SK-N-SH (cell line): ENCODE results near the gene VDAC1. TPM values are rescaled to one million over a fixed set of nuclear protein-coding genes. Genes with fewer than 3 reads are reported as not detected.
A peak's percentile ranks its signal among the peaks of the same experiment; 100 is the strongest.

Experiments used
- CTCF ChIA-PET: fragments of 300-600, 350-600 bp; formaldehyde crosslinking; extraction: SDS; loops from one replicate; lab custom pipeline; 2021; lab: Yijun Ruan, JAX
- POLR2A ChIA-PET: fragments of 350-600 bp; sonication (Branson Sonifier 250); formaldehyde crosslinking; extraction: SDS; loops from one replicate; lab custom pipeline; 2020; ENCODE audit warnings: antibody characterized with exemption, inconsistent platforms; lab: Yijun Ruan, JAX
- DNase-seq: peaks from one replicate; pipeline ENCODE4 v3.0.0; 2012
- H2AFZ ChIP-seq: fragments of 200-600 bp; sonication (generic); 2 replicates; pipeline ENCODE4 v1.8.1; 2016; ENCODE audit warnings: antibody characterized with exemption, mild to moderate bottlenecking, low read depth
- H3F3A ChIP-seq: fragments of 200-600 bp; sonication (generic); replicated peaks from 2 replicates; pipeline ENCODE3; 2016; ENCODE audit warnings: antibody characterized with exemption, mild to moderate bottlenecking; ENCODE audit not compliant: insufficient read depth
- H3K27ac ChIP-seq, 2 experiments: fragments of 200-500 bp in 1 of 2; fragments of 200-600 bp in 1 of 2; sonication (Bioruptor generic) in 1 of 2; sonication (generic), shearing (Covaris generic) in 1 of 2; 2 replicates each; pipeline versions ENCODE4 v1.5.1 to v1.6.1; 2014 to 2016; ENCODE audit warnings: low read depth in 2 of 2, inconsistent platforms in 1 of 2, low read length in 1 of 2, mild to moderate bottlenecking in 1 of 2, mixed read lengths in 1 of 2
- H3K27me3 ChIP-seq: fragments of 200-600 bp; sonication (generic), shearing (Covaris generic); 2 replicates; pipeline ENCODE4 v1.6.1; 2016; ENCODE audit warnings: mixed run types; ENCODE audit not compliant: insufficient read depth
- H3K36me3 ChIP-seq, 2 experiments: fragments of 200-500 bp in 1 of 2; fragments of 200-600 bp in 1 of 2; sonication (Bioruptor generic) in 1 of 2; sonication (generic) in 1 of 2; replicated peaks in 1 of 2; 2 replicates each; pipeline versions ENCODE3 to v1.5.1; 2014 to 2016; ENCODE audit warnings: low read length in 1 of 2, mild to moderate bottlenecking in 1 of 2; ENCODE audit not compliant: insufficient read depth in 2 of 2, control insufficient read depth in 1 of 2
- H3K4me1 ChIP-seq, 2 experiments: fragments of 200-500 bp in 1 of 2; fragments of 200-600 bp in 1 of 2; sonication (Bioruptor generic) in 1 of 2; sonication (generic), shearing (Covaris generic) in 1 of 2; 2 replicates each; pipeline versions ENCODE4 v1.5.1 to v1.6.1; 2014 to 2016; ENCODE audit warnings: low read depth in 1 of 2, low read length in 1 of 2, mixed run types in 1 of 2; ENCODE audit not compliant: insufficient read depth in 2 of 2, control insufficient read depth in 1 of 2
- H3K4me2 ChIP-seq: fragments of 200-600 bp; sonication (generic), shearing (Covaris generic); 2 replicates; pipeline ENCODE4 v1.6.1; 2017; ENCODE audit warnings: mixed run types
- H3K4me3 ChIP-seq, 2 experiments: fragments of 200-500 bp in 1 of 2; fragments of 200-600 bp in 1 of 2; sonication (Bioruptor generic) in 1 of 2; sonication (generic), shearing (Covaris generic) in 1 of 2; 2 replicates each; pipeline versions ENCODE4 v1.5.1 to v1.8.1; 2014 to 2016; ENCODE audit warnings: low read depth in 2 of 2, inconsistent platforms in 1 of 2, low read length in 1 of 2, mild to moderate bottlenecking in 1 of 2, mixed read lengths in 1 of 2, moderate library complexity in 1 of 2
- H3K79me2 ChIP-seq: fragments of 200-600 bp; sonication (generic); 2 replicates; pipeline ENCODE4 v1.8.1; 2017; ENCODE audit warnings: mild to moderate bottlenecking; ENCODE audit not compliant: insufficient read depth
- H3K9ac ChIP-seq: fragments of 200-600 bp; sonication (generic); 2 replicates; pipeline ENCODE4 v1.6.1; 2017; ENCODE audit warnings: mixed run types
- H3K9me2 ChIP-seq: fragments of 200-600 bp; sonication (generic); 2 replicates; pipeline ENCODE4 v1.6.1; 2017; ENCODE audit warnings: mixed run types
- H3K9me3 ChIP-seq: fragments of 200-600 bp; sonication (generic); 2 replicates; pipeline ENCODE4 v1.6.1; 2017; ENCODE audit warnings: mixed run types, mild to moderate bottlenecking, moderate library complexity
- H4K20me1 ChIP-seq: fragments of 200-600 bp; sonication (generic); 2 replicates; pipeline ENCODE4 v1.6.1; 2017; ENCODE audit warnings: mild to moderate bottlenecking, mixed run types; ENCODE audit not compliant: insufficient read depth
- JUND ChIP-seq: IDR thresholded peaks from 2 replicates; pipeline ENCODE4 v1.4.0; 2012
- NFIC ChIP-seq: IDR thresholded peaks from 2 replicates; pipeline ENCODE4 v1.4.0; 2012; ENCODE audit warnings: borderline replicate concordance
- NRF1 ChIP-seq: IDR thresholded peaks from 2 replicates; pipeline ENCODE4 v1.6.1; 2012; ENCODE audit warnings: low read depth, mild to moderate bottlenecking, low read length
- RAD21 ChIP-seq: IDR thresholded peaks from 2 replicates; pipeline ENCODE4 v1.6.1; 2012; ENCODE audit warnings: mild to moderate bottlenecking, low read length
- RCOR1 ChIP-seq: fragments of 150-350 bp; IDR thresholded peaks from 2 replicates; pipeline ENCODE4 v1.6.1; 2017; ENCODE audit warnings: antibody characterized with exemption, low read length
- RFX5 ChIP-seq: IDR thresholded peaks from 2 replicates; pipeline ENCODE4 v1.6.1; 2012; ENCODE audit warnings: mild to moderate bottlenecking, improper control_type of control experiment, low read length
- SMC3 ChIP-seq: IDR thresholded peaks from 2 replicates; pipeline ENCODE4 v1.6.1; 2012; ENCODE audit warnings: low read depth, low read length, improper control_type of control experiment
- TAF1 ChIP-seq: IDR thresholded peaks from 2 replicates; pipeline ENCODE4 v1.6.1; 2012; ENCODE audit warnings: low read depth, mild to moderate bottlenecking, low read length, moderate library complexity, borderline replicate concordance
- TEAD4 ChIP-seq: IDR thresholded peaks from 2 replicates; pipeline ENCODE4 v1.4.0; 2012; ENCODE audit warnings: mild to moderate bottlenecking, borderline replicate concordance; ENCODE audit not compliant: insufficient read depth
- WGBS: methylation state at CpG from one replicate; pipeline ENCODE4 v1.1.6; 2017; ENCODE audit warnings: low lambda C conversion rate; 5-methylcytosine and 5-hydroxymethylcytosine counted together
- polyA plus RNA-seq, 3 experiments: library from polyadenylated mRNA; depleted of rRNA; stranded (reverse); fragments of >200 nt; gene quantifications; 2 replicates each; pipeline ENCODE4 v1.2.3, GENCODE V29; 2012
- TF ChIP-seq, protein P1 (sequence below): fragments of 150-350 bp; IDR thresholded peaks from 2 replicates; pipeline ENCODE4 v1.6.1; 2017; ENCODE audit warnings: antibody characterized with exemption, low read length, low read depth, borderline replicate concordance
- TF ChIP-seq, protein P2 (sequence below): fragments of 200-600 bp; sonication (generic); IDR thresholded peaks from 2 replicates; pipeline ENCODE4 v1.6.1; 2017; ENCODE audit warnings: antibody characterized with exemption, mild to moderate bottlenecking, moderate library complexity
- TF ChIP-seq, protein P3 (sequence below): IDR thresholded peaks from 2 replicates; pipeline ENCODE4 v1.4.0; 2012; ENCODE audit warnings: low read depth, borderline replicate concordance

The VDAC1 gene
- polyA plus RNA-seq, 1 of the 3 experiments (the other 2 are of a cell fraction), result 166 TPM

DNA sequence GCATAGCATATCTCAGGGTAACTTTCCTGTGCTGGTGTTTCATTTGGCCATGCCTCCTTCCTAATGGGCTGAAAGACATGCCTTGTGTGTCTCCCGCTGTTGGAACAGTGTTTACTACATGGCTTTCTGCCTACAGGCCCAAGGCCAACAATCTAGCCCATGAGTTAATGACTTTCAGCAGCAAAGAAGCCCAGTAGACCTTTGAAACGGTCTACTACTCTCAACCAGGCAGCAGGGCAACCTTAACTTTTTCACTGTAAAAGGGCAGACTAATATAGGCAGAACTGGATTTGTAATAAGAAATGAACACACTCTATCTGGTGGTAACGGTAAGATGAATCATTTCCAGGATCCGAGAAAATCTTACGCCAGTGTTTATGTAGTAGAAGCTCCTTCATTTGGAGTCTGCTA, 57.3 kb downstream of the VDAC1 start:
- H3F3A ChIP-seq, result peaks cover 3% of the 10 kb centered on the region
- no peak overlapping the region for H2AFZ ChIP-seq
- H3K4me1 ChIP-seq, result no peaks in the 10 kb centered on the region
- ChIA-PET POLR2A (no interaction called here), CTCF (interaction anchor here (1.8 to 5.6 kb wide), 2 partner anchors 78 to 525 kb away, joined by 6 to 67 read pairs; no protein-coding TSS in a partner anchor)
- no peaks in the 10 kb centered on the region for H3K27me3 ChIP-seq
- H3K9me3 ChIP-seq, result no peaks in the 10 kb centered on the region
- H3K36me3 ChIP-seq, result no peaks in the 10 kb centered on the region
- no peak overlapping the region for H3K4me2 ChIP-seq
- no peaks in the 10 kb centered on the region for H3K79me2 ChIP-seq
- H3K4me3 ChIP-seq, result no peak overlapping the region
- 65% methylated on average over 5 of the region's 5 CpGs for whole genome bisulfite sequencing
- no peak overlapping the region for H3K27ac ChIP-seq
- TF ChIP-seq, protein P1, sequence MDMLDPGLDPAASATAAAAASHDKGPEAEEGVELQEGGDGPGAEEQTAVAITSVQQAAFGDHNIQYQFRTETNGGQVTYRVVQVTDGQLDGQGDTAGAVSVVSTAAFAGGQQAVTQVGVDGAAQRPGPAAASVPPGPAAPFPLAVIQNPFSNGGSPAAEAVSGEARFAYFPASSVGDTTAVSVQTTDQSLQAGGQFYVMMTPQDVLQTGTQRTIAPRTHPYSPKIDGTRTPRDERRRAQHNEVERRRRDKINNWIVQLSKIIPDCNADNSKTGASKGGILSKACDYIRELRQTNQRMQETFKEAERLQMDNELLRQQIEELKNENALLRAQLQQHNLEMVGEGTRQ, result no peak
- TF ChIP-seq JUND, result no peak
- H3K9me2 ChIP-seq, result no peaks in the 10 kb centered on the region
- no peak overlapping the region for H3K9ac ChIP-seq
- DNase-seq, result no peak
- H4K20me1 ChIP-seq, result no peaks in the 10 kb centered on the region

DNA sequence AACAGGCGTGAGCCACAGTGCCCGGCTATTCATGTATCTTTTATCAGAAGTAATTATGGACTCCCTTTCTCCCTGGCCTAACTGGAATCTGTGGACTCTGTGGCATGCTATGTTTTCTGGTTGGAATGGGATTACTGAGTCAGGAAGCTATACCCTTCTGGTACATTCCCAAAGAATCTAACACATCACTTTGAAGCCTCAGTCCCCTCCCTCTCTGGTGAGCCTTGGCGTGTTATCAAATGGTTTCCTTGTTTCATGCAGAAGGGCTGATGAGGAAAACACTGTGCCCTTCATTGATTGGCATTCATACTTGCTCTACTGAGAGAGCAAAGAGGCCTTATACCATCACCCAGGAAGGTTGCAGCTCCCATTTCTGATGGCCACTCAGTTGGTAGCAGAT, 59.2 kb downstream of the VDAC1 start:
- no peak for DNase-seq
- Histone ChIP-seq H3K9ac (no peak overlapping the region), H3K9me2 (no peaks in the 10 kb centered on the region), H4K20me1 (no peaks in the 10 kb centered on the region), H3K4me1 (no peaks in the 10 kb centered on the region), H3K27ac (no peak overlapping the region), H3K27me3 (no peaks in the 10 kb centered on the region), H3F3A (no peaks in the 10 kb centered on the region), H3K4me2 (no peak overlapping the region), H2AFZ (no peak overlapping the region), H3K9me3 (no peaks in the 10 kb centered on the region), H3K36me3 (no peaks in the 10 kb centered on the region), H3K4me3 (no peak overlapping the region), H3K79me2 (no peaks in the 10 kb centered on the region)
- TF ChIP-seq TEAD4 (no peak), RFX5 (no peak), RCOR1 (no peak)
- CTCF ChIA-PET, result interaction anchor here (1.0 to 5.6 kb wide), 20 partner anchors 8 to 848 kb away, joined by 3 to 67 read pairs (median 6); no protein-coding TSS in a partner anchor
- POLR2A ChIA-PET, result no interaction called here
- WGBS, result 79% methylated on average over 3 of the region's 3 CpGs

DNA sequence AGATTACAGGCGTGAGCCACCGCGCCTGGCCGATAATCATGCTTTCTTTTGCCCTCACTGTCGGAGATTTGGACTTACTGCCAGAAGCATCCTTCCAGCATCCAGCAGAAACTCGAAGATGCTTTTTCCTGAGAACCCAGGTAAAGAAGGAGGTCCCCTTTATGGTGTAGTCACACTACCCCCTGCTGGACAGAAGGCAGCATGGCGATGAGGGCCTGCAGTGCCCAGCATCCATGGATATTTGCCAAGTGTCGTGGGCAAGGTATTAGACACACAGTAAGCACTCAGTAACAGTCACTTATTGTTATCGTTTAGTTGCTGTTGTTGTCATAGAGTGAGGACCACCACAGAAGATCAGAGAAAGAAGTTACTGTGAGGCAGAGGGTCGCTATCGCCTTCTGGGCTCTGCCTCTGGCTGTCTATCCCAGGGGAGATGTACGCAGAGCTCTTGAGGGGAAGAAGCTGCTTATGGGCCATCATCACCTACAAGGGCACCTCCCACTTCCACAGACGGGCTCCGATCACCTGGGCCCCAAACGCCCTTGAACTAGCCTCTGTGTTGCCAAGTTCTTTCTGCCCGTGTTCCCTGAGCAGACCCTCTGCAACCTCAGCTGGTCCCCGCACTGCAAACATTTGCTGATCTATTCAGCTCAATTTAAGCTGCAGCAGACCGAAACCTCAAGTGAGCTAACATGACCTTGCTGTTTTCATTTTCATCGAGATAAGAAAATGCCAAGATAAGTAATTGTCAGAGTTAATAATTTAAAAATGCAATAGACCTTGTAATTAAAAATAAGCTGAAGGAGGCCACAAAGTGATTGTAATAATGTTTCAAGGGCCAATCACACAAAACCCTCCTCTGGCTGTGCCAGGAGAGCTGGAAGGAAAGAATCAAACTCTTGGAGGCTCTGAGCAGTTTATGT, 60.3 kb downstream of the VDAC1 start:
- peak overlapping the region in 1 of 2 experiments; percentile 40; a peak in 1 of 4 replicates for H3K4me3 ChIP-seq
- H3K9ac ChIP-seq, result no peak overlapping the region
- CTCF ChIA-PET, result interaction anchor here (0.6 to 5.6 kb wide), 41 partner anchors 9 to 847 kb away, joined by 3 to 67 read pairs (median 4); no protein-coding TSS in a partner anchor
- TF ChIP-seq, protein P2, sequence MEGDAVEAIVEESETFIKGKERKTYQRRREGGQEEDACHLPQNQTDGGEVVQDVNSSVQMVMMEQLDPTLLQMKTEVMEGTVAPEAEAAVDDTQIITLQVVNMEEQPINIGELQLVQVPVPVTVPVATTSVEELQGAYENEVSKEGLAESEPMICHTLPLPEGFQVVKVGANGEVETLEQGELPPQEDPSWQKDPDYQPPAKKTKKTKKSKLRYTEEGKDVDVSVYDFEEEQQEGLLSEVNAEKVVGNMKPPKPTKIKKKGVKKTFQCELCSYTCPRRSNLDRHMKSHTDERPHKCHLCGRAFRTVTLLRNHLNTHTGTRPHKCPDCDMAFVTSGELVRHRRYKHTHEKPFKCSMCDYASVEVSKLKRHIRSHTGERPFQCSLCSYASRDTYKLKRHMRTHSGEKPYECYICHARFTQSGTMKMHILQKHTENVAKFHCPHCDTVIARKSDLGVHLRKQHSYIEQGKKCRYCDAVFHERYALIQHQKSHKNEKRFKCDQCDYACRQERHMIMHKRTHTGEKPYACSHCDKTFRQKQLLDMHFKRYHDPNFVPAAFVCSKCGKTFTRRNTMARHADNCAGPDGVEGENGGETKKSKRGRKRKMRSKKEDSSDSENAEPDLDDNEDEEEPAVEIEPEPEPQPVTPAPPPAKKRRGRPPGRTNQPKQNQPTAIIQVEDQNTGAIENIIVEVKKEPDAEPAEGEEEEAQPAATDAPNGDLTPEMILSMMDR, result peak; percentile 77
- TF ChIP-seq TAF1 (no peak), NRF1 (no peak), NFIC (peak; percentile 5; the same call in 1 of the 2 replicates), RCOR1 (peak; percentile 40; the same call in 1 of the 2 replicates), RAD21 (peak; percentile 96), SMC3 (peak; percentile 84)
- TF ChIP-seq, protein P3, sequence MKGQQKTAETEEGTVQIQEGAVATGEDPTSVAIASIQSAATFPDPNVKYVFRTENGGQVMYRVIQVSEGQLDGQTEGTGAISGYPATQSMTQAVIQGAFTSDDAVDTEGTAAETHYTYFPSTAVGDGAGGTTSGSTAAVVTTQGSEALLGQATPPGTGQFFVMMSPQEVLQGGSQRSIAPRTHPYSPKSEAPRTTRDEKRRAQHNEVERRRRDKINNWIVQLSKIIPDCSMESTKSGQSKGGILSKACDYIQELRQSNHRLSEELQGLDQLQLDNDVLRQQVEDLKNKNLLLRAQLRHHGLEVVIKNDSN, result no peak

More for the DNA sequence above, 60.3 kb downstream of the VDAC1 start:
- no peak overlapping the region for H3K4me2 ChIP-seq
- H3K79me2 ChIP-seq, result no peaks in the 10 kb centered on the region
- DNase-seq, result peak; percentile 81
- no peaks in the 10 kb centered on the region for H3F3A ChIP-seq
- POLR2A ChIA-PET, result no interaction called here
- WGBS, result 60% methylated on average over 19 of the region's 19 CpGs
- no peaks in the 10 kb centered on the region for H3K36me3 ChIP-seq
- H3K9me3 ChIP-seq, result no peaks in the 10 kb centered on the region
- no peaks in the 10 kb centered on the region for H3K27me3 ChIP-seq
- H3K9me2 ChIP-seq, result no peaks in the 10 kb centered on the region
- H3K27ac ChIP-seq, result no peak overlapping the region
- H4K20me1 ChIP-seq, result no peaks in the 10 kb centered on the region
- H2AFZ ChIP-seq, result no peak overlapping the region
- H3K4me1 ChIP-seq, result no peaks in the 10 kb centered on the region
